ENCODE results near the gene ZNF460. TPM values are rescaled to one million over a fixed set of nuclear protein-coding genes. Genes with fewer than 3 reads are reported as not detected.

Gene ZNF460
- polyA plus RNA-seq, 2 of the 4 experiments (the other 2 are of a cell fraction) = 0.50 to 16.1 TPM

GRCh38 chr19:57321116-57321515, 40.8 kb downstream of the ZNF460 start:
- 62% methylated on average over 8 of the region's 8 CpGs for WGBS (ENCODE audit: missing lambda C conversion rate)
- ATAC-seq (no peak), DNase-seq (ENCODE audit: low read depth in 1 of 2, low spot score in 1 of 2) (no peak), FAIRE-seq (no peak)
- H3K4me2 ChIP-seq = peak overlapping the region; percentile 82
- TF ChIP-seq TP53 (CRISPR knock-in tag; IDR thresholded peaks at IDR 0.05) (no peak), EHMT2 (IDR thresholded peaks at IDR 0.05; ENCODE audit: low read depth) (no peak)
- H3K4me3 ChIP-seq = peak overlapping the region; percentile 87
- no peaks in the 10 kb centered on the region for H3K4me1 ChIP-seq
- POLR2A ChIA-PET = no interaction called here
- H3K27ac ChIP-seq = peak overlapping the region; percentile 88 to 93; a peak in 5 of 6 replicates
- H3K9me3 ChIP-seq = peaks cover 85% of the 10 kb centered on the region
- CTCF ChIA-PET = interaction anchor here (1.1 kb wide), 1 partner anchor 9 kb away, joined by 3 read pairs; no protein-coding TSS in a partner anchor

- TF ChIP-seq RAD21 (conservative IDR thresholded peaks at IDR 0.05 in 1 of 2, IDR thresholded peaks at IDR 0.05 in 1 of 2) = no peak
- TF ChIP-seq CBX8 (IDR thresholded peaks at IDR 0.05) = no peak
- TF ChIP-seq PBX3 (IDR thresholded peaks at IDR 0.05) = no peak
- no peak for TF ChIP-seq CBX2 (IDR thresholded peaks at IDR 0.05; ENCODE audit: borderline replicate concordance, low read depth)
- DNase-seq (ENCODE audit: low read depth in 1 of 2, low spot score in 1 of 2) (no peak), FAIRE-seq (no peak), ATAC-seq (no peak)
- ChIA-PET CTCF (interaction anchor here (1.1 kb wide), 1 partner anchor 10 kb away, joined by 3 read pairs; no protein-coding TSS in a partner anchor), POLR2A (no interaction called here)
- Histone ChIP-seq H3K9me3 (peaks cover 85% of the 10 kb centered on the region), H3K4me3 (no peak overlapping the region), H3K27ac (no peak overlapping the region), H3K4me2 (peak overlapping the region; percentile 82), H3K4me1 (no peaks in the 10 kb centered on the region)
- 92% methylated on average over 3 of the region's 3 CpGs for whole genome bisulfite sequencing (ENCODE audit: missing lambda C conversion rate)
Observed at GRCh38 chr19:57321751-57322150, 41.5 kb downstream of the ZNF460 start.

- ATAC-seq (no peak), DNase-seq (ENCODE audit: low read depth in 1 of 2, low spot score in 1 of 2) (no peak), FAIRE-seq (no peak)
- POLR2A ChIA-PET = no interaction called here
- no peak overlapping the region for H3K4me3 ChIP-seq
- CTCF ChIA-PET = interaction anchor here (0.6 kb wide), 1 partner anchor 9 kb away, joined by 3 read pairs; no protein-coding TSS in a partner anchor
- H3K9me3 ChIP-seq = peaks cover 89% of the 10 kb centered on the region
- no peaks in the 10 kb centered on the region for H3K4me1 ChIP-seq
- no peak overlapping the region for H3K4me2 ChIP-seq
- no peak overlapping the region for H3K27ac ChIP-seq
- no peak for TF ChIP-seq ZSCAN20 (CRISPR knock-in tag; IDR thresholded peaks at IDR 0.05)
- TF ChIP-seq MAX (IDR thresholded peaks at IDR 0.05) = no peak
- no peak for TF ChIP-seq RNF2 (IDR thresholded peaks at IDR 0.05; ENCODE audit: borderline replicate concordance, low read depth)
- TF ChIP-seq HEYL (CRISPR knock-in tag; IDR thresholded peaks at IDR 0.05) = no peak
- TF ChIP-seq RARB (CRISPR knock-in tag; IDR thresholded peaks at IDR 0.05) = no peak
- no peak for TF ChIP-seq HOXB5 (CRISPR knock-in tag; IDR thresholded peaks at IDR 0.05)
- no peak for TF ChIP-seq FOSL2 (IDR thresholded peaks at IDR 0.05)
- TF ChIP-seq FOSL2 (CRISPR knock-in tag; IDR thresholded peaks at IDR 0.05) = no peak
- TF ChIP-seq CEBPB (IDR thresholded peaks at IDR 0.05) = no peak
Observed at GRCh38 chr19:57324992-57325391, 44.7 kb downstream of the ZNF460 start.

- DNase-seq (ENCODE audit: low read depth in 1 of 2, low spot score in 1 of 2) (peak in 1 of 2 experiments; percentile 39), FAIRE-seq (no peak), ATAC-seq (no peak)
- H3K4me2 ChIP-seq = no peak overlapping the region
- no peaks in the 10 kb centered on the region for H3K4me1 ChIP-seq
- POLR2A ChIA-PET = no interaction called here
- WGBS (ENCODE audit: missing lambda C conversion rate) = 92% methylated on average over 8 of the region's 8 CpGs
- CTCF ChIA-PET = no interaction called here
- TF ChIP-seq POLR2AphosphoS2 (conservative IDR thresholded peaks at IDR 0.05; ENCODE audit: low read length) (no peak), ATOH8 (CRISPR knock-in tag; IDR thresholded peaks at IDR 0.05; ENCODE audit: low read depth) (no peak), HES2 (IDR thresholded peaks at IDR 0.05) (no peak), GATA3 (IDR thresholded peaks at IDR 0.05; ENCODE audit: borderline replicate concordance) (no peak), E2F6 (IDR thresholded peaks at IDR 0.05; ENCODE audit: borderline replicate concordance, low read depth) (no peak), SREBF2 (IDR thresholded peaks at IDR 0.05) (no peak), KDM1A (IDR thresholded peaks at IDR 0.05; ENCODE audit: low read depth) (no peak), MYC (IDR thresholded peaks at IDR 0.05; ENCODE audit: borderline replicate concordance, low read length) (no peak), HEYL (CRISPR knock-in tag; IDR thresholded peaks at IDR 0.05) (no peak), PHF8 (IDR thresholded peaks at IDR 0.05; ENCODE audit: borderline replicate concordance, low read depth) (no peak), HOXB13 (CRISPR knock-in tag; IDR thresholded peaks at IDR 0.05; ENCODE audit: low read depth) (no peak)
- no peak overlapping the region for H3K27ac ChIP-seq
- peaks cover 92% of the 10 kb centered on the region for H3K9me3 ChIP-seq
- H3K4me3 ChIP-seq = no peak overlapping the region
Observed at GRCh38 chr19:57327993-57328392, 47.7 kb downstream of the ZNF460 start.

Data from A549 (cell line).